CMK (cell line): ENCODE measurements around the gene TSPAN6.

Experiments used
- DNase-seq: peaks from one replicate; pipeline ENCODE4 v3.0.0-alpha.2; 2010; ENCODE audit warnings: low read depth

TSPAN6 gene

DNA sequence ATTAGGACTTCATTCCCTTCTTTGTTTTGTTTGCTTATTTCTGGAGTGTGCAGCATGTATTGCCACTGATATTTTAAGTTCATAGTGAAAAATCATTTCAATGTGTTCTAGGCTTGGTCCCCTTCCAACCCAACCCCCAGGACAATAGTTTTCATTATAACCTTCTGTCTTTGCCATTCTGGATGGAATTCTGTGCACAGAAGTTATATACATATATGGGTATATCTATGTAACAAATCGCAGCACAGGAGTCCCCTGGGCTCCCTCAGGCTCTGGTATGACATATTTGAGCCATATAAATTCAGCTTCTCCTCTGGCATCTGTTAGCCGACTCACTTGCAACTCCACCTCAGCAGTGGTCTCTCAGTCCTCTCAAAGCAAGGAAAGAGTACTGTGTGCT lies 52.0 kb downstream of the TSPAN6 start, which contains the start of gene TNMD:
Gene TNMD, plus strand, starts transcription at position 326 of the 400 bp plus-strand sequence. CDS start 83 bp downstream, outside the sequence.
- DNase-seq: no peak
